ENCODE data around the gene GKAP1.
"Not testable (repeated sequence)": the region's sequence is repeated elsewhere in the genome, so short reads cannot be mapped to it uniquely, and the experiment has no call there.

Gene GKAP1

GRCh38 chr9:83817356-83818278, at the start of gene GKAP1:
TSS of gene GKAP1 (minus strand) at chr9:83817769. CDS start at chr9:83806517, 11,252 bp downstream.
- H3K27ac ChIP-seq (ENCODE audit: low read length) = peak within 1 kb of the TSS; percentile 49; the same call in 1 of the 2 replicates
- peak within 1 kb of the TSS; percentile 55 for H3K9ac ChIP-seq (ENCODE audit: low read length)
- not testable (repeated sequence) for H3K4me1 ChIP-seq (ENCODE audit: low read length); H3K36me3 ChIP-seq (replicated peaks; ENCODE audit: insufficient read depth, low read length); H3K9me2 ChIP-seq (replicated peaks; ENCODE audit: insufficient read depth, low read length); H3K9me3 ChIP-seq (replicated peaks; ENCODE audit: insufficient read depth, low read length); H3F3A ChIP-seq (ENCODE audit: insufficient read depth, low read length); H4K20me1 ChIP-seq (ENCODE audit: insufficient read depth, low read length); H3K27me3 ChIP-seq (replicated peaks; ENCODE audit: insufficient read depth, low read length); H3K79me2 ChIP-seq (ENCODE audit: low read length)
- peak within 1 kb of the TSS; percentile 67 for H3K4me3 ChIP-seq (ENCODE audit: low read length)
- peak within 1 kb of the TSS; percentile 70 for H2AFZ ChIP-seq (ENCODE audit: low read length)
- peak; percentile 82 for DNase-seq
- peak within 1 kb of the TSS; percentile 78 for H3K4me2 ChIP-seq (ENCODE audit: low read depth, low read length)

GRCh38 chr9:83849895-83850294, 32.3 kb upstream of the GKAP1 start:
- not testable (repeated sequence) for H3K4me1 ChIP-seq (ENCODE audit: low read length); H3K27ac ChIP-seq (ENCODE audit: low read length); DNase-seq; H3K9me2 ChIP-seq (replicated peaks; ENCODE audit: insufficient read depth, low read length); H3K27me3 ChIP-seq (replicated peaks; ENCODE audit: insufficient read depth, low read length); H2AFZ ChIP-seq (ENCODE audit: low read length); H3K79me2 ChIP-seq (ENCODE audit: low read length); H3K36me3 ChIP-seq (replicated peaks; ENCODE audit: insufficient read depth, low read length); H3K9ac ChIP-seq (ENCODE audit: low read length); H3K4me3 ChIP-seq (ENCODE audit: low read length); H3K9me3 ChIP-seq (replicated peaks; ENCODE audit: insufficient read depth, low read length); H3K4me2 ChIP-seq (ENCODE audit: low read depth, low read length); H4K20me1 ChIP-seq (ENCODE audit: insufficient read depth, low read length); H3F3A ChIP-seq (ENCODE audit: insufficient read depth, low read length)

GRCh38 chr9:83837070-83837643, 19.6 kb upstream of the GKAP1 start:
- H3K36me3 ChIP-seq (replicated peaks; ENCODE audit: insufficient read depth, low read length); H3K79me2 ChIP-seq (ENCODE audit: low read length); H2AFZ ChIP-seq (ENCODE audit: low read length); H3K9me3 ChIP-seq (replicated peaks; ENCODE audit: insufficient read depth, low read length); H3K4me1 ChIP-seq (ENCODE audit: low read length); H3F3A ChIP-seq (ENCODE audit: insufficient read depth, low read length); H3K4me2 ChIP-seq (ENCODE audit: low read depth, low read length); H3K9me2 ChIP-seq (replicated peaks; ENCODE audit: insufficient read depth, low read length); H3K27ac ChIP-seq (ENCODE audit: low read length); DNase-seq; H3K4me3 ChIP-seq (ENCODE audit: low read length); H3K9ac ChIP-seq (ENCODE audit: low read length); H3K27me3 ChIP-seq (replicated peaks; ENCODE audit: insufficient read depth, low read length); H4K20me1 ChIP-seq (ENCODE audit: insufficient read depth, low read length): not testable (repeated sequence)
- 0 out of 2 replicates have a peak, but pooled peaks have one; percentile 9 for TF ChIP-seq CTCF (IDR thresholded peaks at IDR 0.05; ENCODE audit: low read length)

- H2AFZ ChIP-seq (ENCODE audit: low read length); H3K27ac ChIP-seq (ENCODE audit: low read length); H3F3A ChIP-seq (ENCODE audit: insufficient read depth, low read length): not testable (repeated sequence)
Measured at GRCh38 chr9:83830426-83831071, 13.0 kb upstream of the GKAP1 start.

GRCh38 chr9:83824986-83825623, 7.5 kb upstream of the GKAP1 start:
- H3K4me1 ChIP-seq (ENCODE audit: low read length); H4K20me1 ChIP-seq (ENCODE audit: insufficient read depth, low read length); H3K27ac ChIP-seq (ENCODE audit: low read length); H3K9ac ChIP-seq (ENCODE audit: low read length); H2AFZ ChIP-seq (ENCODE audit: low read length); DNase-seq; H3K79me2 ChIP-seq (ENCODE audit: low read length); H3K9me2 ChIP-seq (replicated peaks; ENCODE audit: insufficient read depth, low read length); H3F3A ChIP-seq (ENCODE audit: insufficient read depth, low read length); H3K4me3 ChIP-seq (ENCODE audit: low read length); H3K27me3 ChIP-seq (replicated peaks; ENCODE audit: insufficient read depth, low read length); H3K9me3 ChIP-seq (replicated peaks; ENCODE audit: insufficient read depth, low read length); H3K4me2 ChIP-seq (ENCODE audit: low read depth, low read length); H3K36me3 ChIP-seq (replicated peaks; ENCODE audit: insufficient read depth, low read length): not testable (repeated sequence)

More at GRCh38 chr9:83830426-83831071, 13.0 kb upstream of the GKAP1 start:
- not testable (repeated sequence) for H3K4me1 ChIP-seq (ENCODE audit: low read length); H3K9me2 ChIP-seq (replicated peaks; ENCODE audit: insufficient read depth, low read length); H3K4me2 ChIP-seq (ENCODE audit: low read depth, low read length); H3K27me3 ChIP-seq (replicated peaks; ENCODE audit: insufficient read depth, low read length); DNase-seq; H3K4me3 ChIP-seq (ENCODE audit: low read length); H3K9me3 ChIP-seq (replicated peaks; ENCODE audit: insufficient read depth, low read length); H3K9ac ChIP-seq (ENCODE audit: low read length); H3K79me2 ChIP-seq (ENCODE audit: low read length); H3K36me3 ChIP-seq (replicated peaks; ENCODE audit: insufficient read depth, low read length); H4K20me1 ChIP-seq (ENCODE audit: insufficient read depth, low read length)

- H3K79me2 ChIP-seq (ENCODE audit: low read length); H3K9me2 ChIP-seq (replicated peaks; ENCODE audit: insufficient read depth, low read length); H3K4me1 ChIP-seq (ENCODE audit: low read length); H3K36me3 ChIP-seq (replicated peaks; ENCODE audit: insufficient read depth, low read length); H4K20me1 ChIP-seq (ENCODE audit: insufficient read depth, low read length); H3K9me3 ChIP-seq (replicated peaks; ENCODE audit: insufficient read depth, low read length); H3F3A ChIP-seq (ENCODE audit: insufficient read depth, low read length); H3K27me3 ChIP-seq (replicated peaks; ENCODE audit: insufficient read depth, low read length): not testable (repeated sequence)
- H3K4me2 ChIP-seq (ENCODE audit: low read depth, low read length) = peak overlapping the region; percentile 78
- H3K27ac ChIP-seq (ENCODE audit: low read length) = peak overlapping the region; percentile 49; the same call in 1 of the 2 replicates
- H3K9ac ChIP-seq (ENCODE audit: low read length) = peak overlapping the region; percentile 55; the same call in 1 of the 2 replicates
- peak overlapping the region; percentile 67 for H3K4me3 ChIP-seq (ENCODE audit: low read length)
- peak overlapping the region; percentile 27; the same call in 1 of the 2 replicates for H2AFZ ChIP-seq (ENCODE audit: low read length)
- peak; percentile 37 for DNase-seq
Measured at GRCh38 chr9:83817011-83817355, 586 bp downstream of the GKAP1 start.

- not testable (repeated sequence) for H4K20me1 ChIP-seq (ENCODE audit: insufficient read depth, low read length); H3K27me3 ChIP-seq (replicated peaks; ENCODE audit: insufficient read depth, low read length); H3K9me2 ChIP-seq (replicated peaks; ENCODE audit: insufficient read depth, low read length); DNase-seq; H3K36me3 ChIP-seq (replicated peaks; ENCODE audit: insufficient read depth, low read length); H3K79me2 ChIP-seq (ENCODE audit: low read length); H3K9ac ChIP-seq (ENCODE audit: low read length); H3F3A ChIP-seq (ENCODE audit: insufficient read depth, low read length); H3K4me3 ChIP-seq (ENCODE audit: low read length); H3K9me3 ChIP-seq (replicated peaks; ENCODE audit: insufficient read depth, low read length); H3K4me1 ChIP-seq (ENCODE audit: low read length); H3K27ac ChIP-seq (ENCODE audit: low read length); H2AFZ ChIP-seq (ENCODE audit: low read length); H3K4me2 ChIP-seq (ENCODE audit: low read depth, low read length)
Measured at GRCh38 chr9:83815120-83815519, 2.4 kb downstream of the GKAP1 start.

All from MM.1S (cell line).